ENCODE data around the gene RILPL1. TPM values are rescaled to one million over a fixed set of nuclear protein-coding genes. Genes with fewer than 3 reads are reported as not detected.

Gene RILPL1
- total RNA-seq, 4 donors from 2014 or later: 7.3 to 24.7 (median 12.0) TPM

GRCh38 chr12:123497065-123497464, 36.5 kb downstream of the RILPL1 start:
- TF ChIP-seq CTCF (IDR thresholded peaks at IDR 0.05; ENCODE audit: low read depth): no peak

- no peak for TF ChIP-seq CTCF (IDR thresholded peaks at IDR 0.05; ENCODE audit: low read depth)
Measured at GRCh38 chr12:123494124-123494851, 39.2 kb downstream of the RILPL1 start.

GRCh38 chr12:123491481-123491880, 42.0 kb downstream of the RILPL1 start:
- TF ChIP-seq CTCF (IDR thresholded peaks at IDR 0.05; ENCODE audit: low read depth): no peak

- no peak for TF ChIP-seq CTCF (IDR thresholded peaks at IDR 0.05; ENCODE audit: low read depth)
Measured at GRCh38 chr12:123491056-123491455, 42.5 kb downstream of the RILPL1 start.

- TF ChIP-seq CTCF (IDR thresholded peaks at IDR 0.05; ENCODE audit: low read depth): no peak
Measured at GRCh38 chr12:123490089-123490488, 43.4 kb downstream of the RILPL1 start.

GRCh38 chr12:123489580-123489979, 43.9 kb downstream of the RILPL1 start:
- TF ChIP-seq CTCF (IDR thresholded peaks at IDR 0.05; ENCODE audit: low read depth): no peak

- TF ChIP-seq CTCF (IDR thresholded peaks at IDR 0.05; ENCODE audit: low read depth): no peak
Measured at GRCh38 chr12:123488539-123489230, 44.8 kb downstream of the RILPL1 start.

Measured in subcutaneous adipose tissue (tissue), 4 donors.